ENCODE data around the gene GPER1.
A peak's percentile ranks its signal among the peaks of the same experiment; 100 is the strongest.

Gene GPER1

DNA sequence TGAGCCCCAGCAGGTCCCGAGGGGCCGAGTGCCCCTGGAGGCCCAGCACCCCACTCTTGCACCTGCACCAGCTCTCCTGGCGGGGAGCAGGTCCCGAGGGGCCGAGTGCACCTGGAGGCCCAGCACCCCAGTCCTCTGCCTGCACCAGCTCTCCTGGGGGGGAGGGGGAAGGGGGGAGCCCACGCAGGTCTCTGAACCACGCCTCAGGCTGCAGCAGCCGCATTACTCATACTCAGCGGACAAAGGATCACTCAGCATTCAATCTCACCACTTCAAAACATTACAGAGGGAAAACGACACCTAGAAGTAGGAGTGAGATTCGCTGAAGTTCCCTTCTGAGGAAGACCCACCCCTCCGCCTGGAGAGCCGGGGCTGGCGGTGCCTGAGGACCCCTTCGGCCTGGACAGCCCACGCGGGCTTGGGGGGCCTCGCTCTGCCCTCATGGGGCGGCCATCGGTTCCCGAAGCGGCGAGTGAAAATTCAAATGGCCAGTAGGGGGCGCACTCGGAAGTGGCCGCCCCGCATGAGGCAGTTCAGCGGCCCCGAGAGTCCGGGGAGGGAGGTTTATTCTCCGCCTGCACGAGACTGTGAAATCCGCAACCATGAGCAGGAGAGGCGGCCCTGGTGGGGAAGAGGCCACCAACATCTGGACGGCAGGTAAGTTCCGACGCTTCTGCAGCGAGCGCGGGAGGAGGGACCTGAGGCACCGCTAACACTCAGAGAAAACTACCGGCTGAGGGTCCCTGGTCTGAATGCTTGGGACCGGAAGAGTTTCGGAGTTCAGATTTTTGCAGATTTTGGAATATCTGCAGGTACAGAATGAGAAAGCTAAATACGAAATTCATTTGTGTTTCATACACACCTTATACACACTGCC, 1.1 kb upstream of the GPER1 start:
- DNase-seq (ENCODE audit: low read depth): peak; percentile 79
- TF ChIP-seq MYC (IDR thresholded peaks at IDR 0.05; ENCODE audit: low read depth, low read length): no peak
- TF ChIP-seq, protein P1, sequence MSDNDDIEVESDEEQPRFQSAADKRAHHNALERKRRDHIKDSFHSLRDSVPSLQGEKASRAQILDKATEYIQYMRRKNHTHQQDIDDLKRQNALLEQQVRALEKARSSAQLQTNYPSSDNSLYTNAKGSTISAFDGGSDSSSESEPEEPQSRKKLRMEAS (IDR thresholded peaks at IDR 0.05; ENCODE audit: low read depth, low read length): 0 out of 2 replicates have a peak, but pooled peaks have one; percentile 17
- TF ChIP-seq, protein P2, sequence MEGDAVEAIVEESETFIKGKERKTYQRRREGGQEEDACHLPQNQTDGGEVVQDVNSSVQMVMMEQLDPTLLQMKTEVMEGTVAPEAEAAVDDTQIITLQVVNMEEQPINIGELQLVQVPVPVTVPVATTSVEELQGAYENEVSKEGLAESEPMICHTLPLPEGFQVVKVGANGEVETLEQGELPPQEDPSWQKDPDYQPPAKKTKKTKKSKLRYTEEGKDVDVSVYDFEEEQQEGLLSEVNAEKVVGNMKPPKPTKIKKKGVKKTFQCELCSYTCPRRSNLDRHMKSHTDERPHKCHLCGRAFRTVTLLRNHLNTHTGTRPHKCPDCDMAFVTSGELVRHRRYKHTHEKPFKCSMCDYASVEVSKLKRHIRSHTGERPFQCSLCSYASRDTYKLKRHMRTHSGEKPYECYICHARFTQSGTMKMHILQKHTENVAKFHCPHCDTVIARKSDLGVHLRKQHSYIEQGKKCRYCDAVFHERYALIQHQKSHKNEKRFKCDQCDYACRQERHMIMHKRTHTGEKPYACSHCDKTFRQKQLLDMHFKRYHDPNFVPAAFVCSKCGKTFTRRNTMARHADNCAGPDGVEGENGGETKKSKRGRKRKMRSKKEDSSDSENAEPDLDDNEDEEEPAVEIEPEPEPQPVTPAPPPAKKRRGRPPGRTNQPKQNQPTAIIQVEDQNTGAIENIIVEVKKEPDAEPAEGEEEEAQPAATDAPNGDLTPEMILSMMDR (IDR thresholded peaks at IDR 0.05; ENCODE audit: low read depth, low read length): peak; percentile 72
- no peak overlapping the region for H3K4me3 ChIP-seq (ENCODE audit: low read depth, low read length)

DNA sequence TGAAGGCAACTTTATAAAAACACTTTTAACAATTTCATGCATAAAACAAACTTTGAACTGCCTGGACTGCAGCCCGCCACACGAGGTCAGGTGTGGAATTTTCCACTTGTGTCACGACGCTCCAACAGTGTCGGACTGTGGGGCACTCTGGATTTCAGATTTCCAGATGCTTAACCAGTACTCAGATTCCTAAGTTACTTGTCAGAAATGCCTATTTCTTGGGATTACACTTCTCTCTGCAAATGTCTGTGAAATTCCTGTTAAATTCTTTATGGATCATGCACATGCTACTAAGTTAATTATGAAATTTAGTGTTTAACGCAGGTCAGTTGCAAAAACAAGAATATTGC, 473 bp upstream of the GPER1 start:
- TF ChIP-seq, protein P1 (IDR thresholded peaks at IDR 0.05; ENCODE audit: low read depth, low read length): no peak
- no peak for TF ChIP-seq MYC (IDR thresholded peaks at IDR 0.05; ENCODE audit: low read depth, low read length)
- no peak for TF ChIP-seq POLR2A (IDR thresholded peaks at IDR 0.05; ENCODE audit: extremely low read depth, insufficient read length)
- TF ChIP-seq, protein P2 (IDR thresholded peaks at IDR 0.05; ENCODE audit: low read depth, low read length): no peak
- no peak overlapping the region for H3K4me3 ChIP-seq (ENCODE audit: low read depth, low read length)
- no peak for DNase-seq (ENCODE audit: low read depth)

DNA sequence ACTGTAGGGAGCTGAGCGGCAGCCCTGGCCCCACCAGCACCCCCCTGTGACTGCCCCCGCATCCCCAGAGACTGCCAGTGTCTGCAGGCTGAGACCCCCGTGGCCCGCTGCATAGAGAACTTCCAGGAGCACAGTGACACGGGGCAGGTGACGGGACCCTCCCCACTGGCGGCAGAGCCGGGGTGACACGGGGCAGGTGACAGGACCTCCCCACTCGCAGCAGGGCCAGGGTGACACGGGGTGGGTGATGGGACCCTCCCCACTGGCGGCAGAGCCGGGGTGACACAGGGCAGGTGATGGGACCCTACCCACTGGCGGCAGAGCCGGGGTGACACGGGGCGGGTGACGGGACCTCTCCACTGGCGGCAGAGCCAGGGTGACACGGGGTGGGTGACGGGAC, 2.3 kb downstream of the GPER1 start:
- no peak overlapping the region for H3K4me3 ChIP-seq (ENCODE audit: low read depth, low read length)
- TF ChIP-seq, protein P1 (IDR thresholded peaks at IDR 0.05; ENCODE audit: low read depth, low read length): no peak
- TF ChIP-seq, protein P2 (IDR thresholded peaks at IDR 0.05; ENCODE audit: low read depth, low read length): no peak
- TF ChIP-seq MYC (IDR thresholded peaks at IDR 0.05; ENCODE audit: low read depth, low read length) (no peak), POLR2A (IDR thresholded peaks at IDR 0.05; ENCODE audit: extremely low read depth, insufficient read length) (no peak)
- no peak for DNase-seq (ENCODE audit: low read depth)

DNA sequence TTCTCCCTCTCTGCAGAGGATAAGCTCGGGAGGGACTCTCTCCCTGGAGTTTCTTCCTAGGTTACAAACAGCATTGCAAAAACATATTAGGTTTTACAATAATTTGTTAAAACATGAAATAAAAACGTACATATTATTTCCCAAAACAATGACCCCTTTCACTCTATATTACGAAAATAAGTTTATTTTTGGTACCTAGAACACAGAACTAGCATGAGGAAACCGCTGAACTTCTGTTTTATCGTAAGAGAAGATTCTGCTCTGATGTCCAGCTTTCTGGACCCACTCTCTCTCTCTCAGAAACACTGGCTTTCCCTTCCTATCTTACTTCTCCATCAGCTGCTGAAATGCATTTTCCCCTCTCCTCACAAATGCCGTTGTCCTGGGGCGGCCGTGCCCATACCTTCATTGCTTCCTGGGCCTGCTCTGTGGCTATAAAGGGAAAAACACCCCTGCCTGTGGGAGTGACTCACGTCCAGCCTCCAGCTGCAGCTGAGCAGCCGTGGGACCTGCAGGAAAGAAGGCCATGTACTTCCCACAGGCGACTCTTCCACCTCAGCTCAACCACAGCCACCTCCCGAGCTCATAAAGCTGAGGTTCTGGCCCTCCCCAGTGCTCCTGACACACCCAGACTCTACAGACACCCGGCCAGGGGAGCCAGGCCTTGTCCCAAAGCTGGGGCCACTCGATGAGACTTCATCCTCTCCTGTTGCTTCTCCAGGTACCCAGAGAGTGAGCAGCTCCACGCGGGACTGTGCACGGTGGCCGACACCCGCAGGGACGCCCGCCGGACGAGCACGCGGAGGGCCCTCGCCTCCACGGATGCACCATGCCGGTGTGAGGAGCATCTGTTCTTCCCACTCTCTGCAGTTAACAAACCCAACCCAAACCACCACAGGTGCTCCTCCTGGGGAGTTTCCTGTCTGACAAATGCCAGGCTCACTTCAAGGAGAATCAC, 3.1 kb downstream of the GPER1 start:
- peak; percentile 68 for DNase-seq (ENCODE audit: low read depth)
- TF ChIP-seq MYC (IDR thresholded peaks at IDR 0.05; ENCODE audit: low read depth, low read length): no peak
- TF ChIP-seq, protein P1 (IDR thresholded peaks at IDR 0.05; ENCODE audit: low read depth, low read length): no peak
- TF ChIP-seq, protein P2 (IDR thresholded peaks at IDR 0.05; ENCODE audit: low read depth, low read length): no peak
- TF ChIP-seq POLR2A (IDR thresholded peaks at IDR 0.05; ENCODE audit: extremely low read depth, insufficient read length): no peak
- H3K4me3 ChIP-seq (ENCODE audit: low read depth, low read length): no peak overlapping the region

DNA sequence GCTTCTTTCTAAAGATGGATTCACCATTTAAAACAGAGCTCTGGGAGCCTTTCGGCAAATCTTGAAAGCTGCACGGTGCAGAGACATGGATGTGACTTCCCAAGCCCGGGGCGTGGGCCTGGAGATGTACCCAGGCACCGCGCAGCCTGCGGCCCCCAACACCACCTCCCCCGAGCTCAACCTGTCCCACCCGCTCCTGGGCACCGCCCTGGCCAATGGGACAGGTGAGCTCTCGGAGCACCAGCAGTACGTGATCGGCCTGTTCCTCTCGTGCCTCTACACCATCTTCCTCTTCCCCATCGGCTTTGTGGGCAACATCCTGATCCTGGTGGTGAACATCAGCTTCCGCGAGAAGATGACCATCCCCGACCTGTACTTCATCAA, 3.7 kb downstream of the GPER1 start:
- TF ChIP-seq MYC (IDR thresholded peaks at IDR 0.05; ENCODE audit: low read depth, low read length) (no peak), POLR2A (IDR thresholded peaks at IDR 0.05; ENCODE audit: extremely low read depth, insufficient read length) (no peak)
- TF ChIP-seq, protein P1 (IDR thresholded peaks at IDR 0.05; ENCODE audit: low read depth, low read length): no peak
- TF ChIP-seq, protein P2 (IDR thresholded peaks at IDR 0.05; ENCODE audit: low read depth, low read length): no peak
- no peak for DNase-seq (ENCODE audit: low read depth)
- no peak overlapping the region for H3K4me3 ChIP-seq (ENCODE audit: low read depth, low read length)
